HG02623 (cell line): Measurements from ENCODE around the gene AFF1.
A peak's percentile ranks its signal among the peaks of the same experiment; 100 is the strongest.

Experiments
- ATAC-seq: cut with Tn5 transposase; IDR thresholded peaks from one replicate; pipeline ENCODE4 v1.9.1; 2021; ENCODE audit warnings: moderate library complexity; ENCODE audit not compliant: unreplicated experiment

AFF1 gene

GRCh38 chr4:86918539-86919072 is 16.2 kb upstream of the AFF1 start:
- no peak for ATAC-seq

- ATAC-seq: no peak
These were observed 15.1 kb upstream of the AFF1 start for GRCh38 chr4:86919561-86920223.

DNA sequence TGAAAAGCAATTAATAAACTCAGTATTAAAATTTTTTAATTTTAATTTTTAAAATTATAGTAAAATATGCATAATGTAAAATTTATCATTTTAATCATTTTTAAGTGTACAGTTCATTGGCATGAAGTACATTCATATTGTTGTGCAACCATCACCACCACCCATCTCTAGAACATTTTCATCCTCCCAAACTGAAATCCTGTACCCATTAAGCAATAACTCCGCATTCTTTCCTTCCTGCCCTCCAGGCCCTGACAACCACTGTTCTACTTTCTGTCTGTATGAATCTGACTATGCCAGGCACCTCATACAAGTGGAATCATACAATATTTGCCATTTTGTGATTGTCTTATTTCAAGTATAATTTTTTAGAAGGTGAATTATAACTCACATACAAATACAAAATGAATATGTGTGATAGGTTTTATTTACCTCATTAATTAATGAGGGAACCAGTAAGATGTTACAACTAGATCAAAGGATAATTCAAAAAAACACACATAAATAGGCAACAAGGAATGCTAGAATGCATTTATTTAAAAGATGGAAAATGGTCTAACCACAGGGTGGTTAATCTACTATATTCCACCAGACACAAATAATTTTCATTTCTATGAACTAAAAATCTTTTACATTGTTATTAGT is 13.1 kb upstream of the AFF1 start:
- ATAC-seq: no peak

DNA sequence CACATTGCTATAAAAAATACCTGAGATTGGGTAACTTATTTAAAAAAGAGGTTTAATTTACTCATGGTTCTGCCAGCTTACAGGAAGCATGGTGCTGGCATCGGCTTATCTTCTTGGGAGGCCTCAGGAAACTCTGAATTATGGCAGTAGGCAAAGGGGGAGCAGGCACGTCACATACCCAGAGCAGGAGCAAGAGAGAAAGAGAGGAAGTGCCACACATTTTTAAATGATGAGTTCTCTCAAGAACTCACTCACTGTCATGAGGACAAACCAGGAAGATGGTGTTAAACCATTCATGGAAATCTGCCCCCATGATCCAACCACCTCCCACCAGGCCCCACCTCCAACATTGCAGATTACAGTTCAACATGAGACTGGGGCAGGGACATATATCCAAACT is 10.0 kb upstream of the AFF1 start:
- no peak for ATAC-seq

- no peak for ATAC-seq
These were observed 8.2 kb upstream of the AFF1 start for GRCh38 chr4:86926435-86927086.

DNA sequence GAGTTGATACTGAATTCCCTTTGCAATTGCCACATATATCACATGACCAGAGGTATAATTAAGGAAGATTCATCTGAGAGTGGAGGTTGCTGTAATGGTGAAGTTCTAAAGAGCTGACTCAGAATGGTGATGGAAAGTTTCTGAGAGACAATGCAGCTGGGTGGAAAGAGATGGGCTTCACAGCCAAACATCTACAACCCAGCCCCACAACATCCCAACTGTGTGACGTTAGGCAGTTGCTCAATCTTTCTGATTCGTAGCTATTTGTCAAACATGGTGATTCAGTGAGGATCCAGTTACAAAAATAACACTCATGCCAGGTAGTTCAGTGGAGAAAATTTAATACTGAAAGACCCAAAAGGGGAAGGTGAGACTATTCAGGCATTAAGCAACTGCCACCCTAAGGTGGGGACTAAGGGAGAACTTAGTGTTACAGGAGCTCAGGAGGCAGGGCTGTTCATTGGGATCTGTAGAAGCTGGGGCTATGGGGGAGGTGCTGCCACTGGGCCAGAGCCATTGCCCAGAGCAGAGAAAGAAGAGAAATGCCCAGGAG is 6.9 kb upstream of the AFF1 start:
- ATAC-seq: no peak

DNA sequence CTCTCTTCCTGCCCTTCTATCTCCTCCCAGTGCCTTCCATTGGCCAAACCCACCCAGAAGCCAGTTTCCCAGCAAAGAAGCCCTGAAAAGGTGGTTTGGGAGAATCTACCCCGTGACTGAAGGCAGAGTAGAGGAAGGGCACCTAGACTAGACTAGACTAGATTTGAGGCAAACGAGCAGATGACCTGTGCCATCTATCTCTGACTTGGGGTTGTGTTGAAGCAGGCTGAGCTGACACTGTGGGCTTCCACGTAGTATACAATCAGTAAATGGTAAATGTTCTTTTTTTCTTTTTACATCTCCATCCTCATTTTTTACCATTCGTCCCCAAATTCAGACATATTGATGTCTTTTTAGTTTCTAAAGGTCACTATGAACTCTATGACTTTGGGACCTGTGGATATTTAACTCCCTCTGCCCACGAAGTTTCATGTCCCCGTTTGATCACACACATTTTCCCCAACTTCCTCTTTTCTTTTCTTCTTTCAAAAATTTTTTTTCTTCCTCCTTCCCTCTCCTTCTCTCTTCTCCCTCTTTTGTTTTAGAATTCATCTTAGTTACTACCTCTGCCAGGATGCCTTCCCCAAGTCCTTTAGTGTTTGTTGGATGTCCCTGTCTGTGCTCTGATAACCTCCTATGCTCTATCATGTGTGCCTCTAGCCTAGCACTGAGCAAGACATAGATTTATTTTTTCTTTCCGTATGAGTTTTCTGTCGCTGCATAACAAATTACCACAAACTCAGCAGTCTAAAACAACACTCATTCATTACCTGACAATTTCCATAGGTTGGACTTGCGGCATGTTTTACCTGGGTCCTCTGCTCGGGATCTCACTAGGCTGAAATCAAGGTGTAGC is 6.2 kb upstream of the AFF1 start:
- no peak for ATAC-seq

- ATAC-seq: no peak
These were observed 552 bp upstream of the AFF1 start for GRCh38 chr4:86934147-86934770.

DNA sequence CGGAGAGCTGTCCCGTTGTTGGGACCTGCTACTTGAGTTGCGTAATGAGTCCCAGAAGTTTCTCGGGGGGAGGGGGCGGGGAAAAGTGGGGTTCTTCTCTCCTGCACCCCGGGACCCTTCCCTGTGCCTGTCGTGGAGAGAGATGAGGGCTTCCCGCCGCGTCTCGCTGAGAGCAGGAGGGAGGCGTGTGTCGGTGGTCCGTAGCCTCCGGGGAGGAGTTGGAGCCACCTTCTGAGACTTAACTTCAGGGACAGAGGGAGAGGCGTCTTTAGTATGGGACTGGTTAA is 698 bp downstream of the AFF1 start:
- ATAC-seq: no peak

- ATAC-seq: peak; percentile 20
These were observed 1.3 kb downstream of the AFF1 start for GRCh38 chr4:86935853-86936733.

- ATAC-seq: no peak
These were observed 4.1 kb downstream of the AFF1 start for GRCh38 chr4:86938771-86939520.

GRCh38 chr4:86939729-86940575 is 5.1 kb downstream of the AFF1 start:
- peak; percentile 59 for ATAC-seq

DNA sequence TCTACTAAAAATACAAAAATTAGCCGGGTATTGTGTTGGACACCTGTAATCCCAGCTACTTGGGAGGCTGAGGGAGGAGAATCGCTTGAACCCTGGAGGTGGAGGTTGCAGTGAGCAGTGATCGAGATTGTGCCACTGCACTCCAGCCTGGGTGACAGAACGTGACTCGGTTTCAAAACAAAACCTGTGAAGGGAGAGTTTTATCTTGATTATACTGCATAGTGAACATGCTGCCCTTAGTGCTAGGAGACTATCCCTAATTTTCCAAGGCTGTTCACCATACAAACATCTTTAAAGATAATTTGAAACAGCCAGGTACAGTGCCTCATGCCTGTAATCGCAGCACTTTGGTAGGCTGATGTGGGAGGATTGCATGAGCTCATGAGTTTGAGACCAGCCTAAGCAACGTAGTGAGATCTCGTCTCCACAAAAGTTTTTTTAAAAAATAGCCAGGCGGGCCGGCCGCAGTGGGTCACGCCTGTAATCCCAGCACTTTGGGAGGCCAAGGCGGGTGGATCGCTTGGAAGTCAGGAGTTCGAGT is 6.2 kb downstream of the AFF1 start:
- no peak for ATAC-seq

- no peak for ATAC-seq
These were observed 7.4 kb downstream of the AFF1 start for GRCh38 chr4:86942185-86942666.

GRCh38 chr4:86944964-86945781 is 10.4 kb downstream of the AFF1 start:
- ATAC-seq: no peak

DNA sequence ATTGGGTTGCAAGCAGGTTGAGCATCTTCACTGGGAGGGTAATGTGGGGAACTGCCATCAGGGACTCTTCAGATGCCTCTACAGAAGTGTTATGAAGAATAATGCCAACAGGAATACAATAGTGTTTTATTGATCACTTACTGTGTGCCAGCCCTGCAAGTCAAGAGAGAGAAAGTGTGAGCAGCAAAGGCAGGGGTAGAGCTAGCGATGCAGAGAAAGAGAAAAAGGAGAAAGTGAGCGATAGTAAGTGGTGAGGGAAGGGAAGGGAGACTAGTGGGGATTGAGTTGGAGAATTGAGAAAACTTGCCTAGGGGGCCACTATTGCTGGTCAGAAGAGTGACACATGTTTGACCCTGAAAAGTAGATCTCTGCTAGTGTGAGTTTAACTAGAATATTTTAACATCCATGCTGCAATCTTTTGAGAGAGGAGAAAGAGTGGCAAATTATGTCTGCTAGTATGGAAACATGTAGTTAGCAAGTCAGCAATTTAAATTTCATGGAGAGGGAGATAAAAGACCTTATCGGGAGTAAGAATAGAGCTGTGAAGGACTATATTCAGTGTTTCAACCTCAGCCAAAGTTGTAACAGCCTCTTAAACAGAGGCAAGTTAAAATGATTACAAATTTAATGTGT is 12.2 kb downstream of the AFF1 start:
- no peak for ATAC-seq
